Measurements from ENCODE around the gene RETREG1. TPM values are rescaled to one million over a fixed set of nuclear protein-coding genes. Genes with fewer than 3 reads are reported as not detected.

RETREG1 gene
- total RNA-seq, 1 donor from 2014 or later, result 8.3 TPM

GRCh38 chr5:16567365-16567764, 49.4 kb downstream of the RETREG1 start:
- Mint-ChIP-seq H3K9me3 (peaks cover 4% of the 10 kb centered on the region), H3K36me3 (peaks cover 10% of the 10 kb centered on the region), H3K4me1 (no peaks in the 10 kb centered on the region), H3K27me3 (ENCODE audit: low read depth) (no peaks in the 10 kb centered on the region), H3K4me3 (no peak overlapping the region), H3K27ac (no peak overlapping the region)
- TF ChIP-seq CTCF (IDR thresholded peaks at IDR 0.05; ENCODE audit: unreplicated experiment), result no peak
- DNase-seq (ENCODE audit: low spot score in 2 of 2, unreplicated experiment in 2 of 2), result no peak

- Mint-ChIP-seq H3K4me3 (no peak overlapping the region), H3K36me3 (peaks cover 10% of the 10 kb centered on the region), H3K4me1 (no peaks in the 10 kb centered on the region), H3K9me3 (peaks cover 4% of the 10 kb centered on the region), H3K27me3 (ENCODE audit: low read depth) (no peaks in the 10 kb centered on the region), H3K27ac (no peak overlapping the region)
- no peak for DNase-seq (ENCODE audit: low spot score in 2 of 2, unreplicated experiment in 2 of 2)
- TF ChIP-seq CTCF (IDR thresholded peaks at IDR 0.05; ENCODE audit: unreplicated experiment), result no peak
Observed at GRCh38 chr5:16565118-16565517, 51.7 kb downstream of the RETREG1 start.

GRCh38 chr5:16564248-16564867, 52.4 kb downstream of the RETREG1 start:
- H3K4me1 Mint-ChIP-seq, result no peaks in the 10 kb centered on the region
- no peak for DNase-seq (ENCODE audit: low spot score in 2 of 2, unreplicated experiment in 2 of 2)
- no peaks in the 10 kb centered on the region for H3K9me3 Mint-ChIP-seq
- peaks cover 5% of the 10 kb centered on the region for H3K36me3 Mint-ChIP-seq
- no peak overlapping the region for H3K4me3 Mint-ChIP-seq
- H3K27me3 Mint-ChIP-seq (ENCODE audit: low read depth), result no peaks in the 10 kb centered on the region
- no peak overlapping the region for H3K27ac Mint-ChIP-seq
- no peak for TF ChIP-seq CTCF (IDR thresholded peaks at IDR 0.05; ENCODE audit: unreplicated experiment)

- no peak overlapping the region for H3K4me3 Mint-ChIP-seq
- no peak for TF ChIP-seq CTCF (IDR thresholded peaks at IDR 0.05; ENCODE audit: unreplicated experiment)
- no peak for DNase-seq (ENCODE audit: low spot score in 2 of 2, unreplicated experiment in 2 of 2)
- H3K27me3 Mint-ChIP-seq (ENCODE audit: low read depth), result no peaks in the 10 kb centered on the region
- no peaks in the 10 kb centered on the region for H3K9me3 Mint-ChIP-seq
- peaks cover 5% of the 10 kb centered on the region for H3K36me3 Mint-ChIP-seq
- H3K4me1 Mint-ChIP-seq, result no peaks in the 10 kb centered on the region
- no peak overlapping the region for H3K27ac Mint-ChIP-seq
Observed at GRCh38 chr5:16563686-16564085, 53.1 kb downstream of the RETREG1 start.

GRCh38 chr5:16561660-16562059, 55.1 kb downstream of the RETREG1 start:
- Mint-ChIP-seq H3K36me3 (no peaks in the 10 kb centered on the region), H3K4me3 (no peak overlapping the region), H3K27me3 (ENCODE audit: low read depth) (no peaks in the 10 kb centered on the region), H3K27ac (no peak overlapping the region), H3K9me3 (no peaks in the 10 kb centered on the region), H3K4me1 (no peaks in the 10 kb centered on the region)
- TF ChIP-seq CTCF (IDR thresholded peaks at IDR 0.05; ENCODE audit: unreplicated experiment), result no peak
- DNase-seq (ENCODE audit: low spot score in 2 of 2, unreplicated experiment in 2 of 2), result no peak

- Mint-ChIP-seq H3K4me1 (no peaks in the 10 kb centered on the region), H3K4me3 (no peak overlapping the region), H3K9me3 (no peaks in the 10 kb centered on the region), H3K36me3 (no peaks in the 10 kb centered on the region), H3K27ac (no peak overlapping the region), H3K27me3 (ENCODE audit: low read depth) (no peaks in the 10 kb centered on the region)
- no peak for DNase-seq (ENCODE audit: low spot score in 2 of 2, unreplicated experiment in 2 of 2)
- TF ChIP-seq CTCF (IDR thresholded peaks at IDR 0.05; ENCODE audit: unreplicated experiment), result no peak
Observed at GRCh38 chr5:16559702-16560101, 57.1 kb downstream of the RETREG1 start.

Data from mesothelial cell of epicardium (in vitro differentiated cells).